Psoas muscle (tissue), 8 donors: Measurements from ENCODE around the gene CYP2A6. TPM values are rescaled to one million over a fixed set of nuclear protein-coding genes. Genes with fewer than 3 reads are reported as not detected.
A peak's percentile ranks its signal among the peaks of the same experiment; 100 is the strongest.
"Not testable (repeated sequence)": the region's sequence is repeated elsewhere in the genome, so short reads cannot be mapped to it uniquely, and the experiment has no call there.

Experiments
- ATAC-seq, 4 donors: fragments of 200-7000 bp; cut with Tn5 transposase; one replicate each; pipeline ENCODE4 v1.9.1; 2020; ENCODE audit warnings: moderate library complexity in 3 of 4, mild to moderate bottlenecking in 2 of 4
- DNase-seq, 2 donors: peaks; one replicate each; pipeline ENCODE4 v3.0.0-alpha.2; 2020
- H3K27ac ChIP-seq: fragments of 200-600 bp; one replicate; pipeline ENCODE4 v1.8.0; 2022
- H3K27me3 ChIP-seq, 3 donors: fragments of 200-600 bp in 1 of 3; one replicate each; pipeline versions ENCODE4 v1.6.1 to v1.8.0; 2013 to 2022; ENCODE audit warnings: low read length in 2 of 3, mild to moderate bottlenecking in 2 of 3, moderate library complexity in 1 of 3; ENCODE audit not compliant: insufficient read depth in 3 of 3
- H3K36me3 ChIP-seq, 2 donors: fragments of 200-600 bp in 1 of 2; one replicate each; pipeline versions ENCODE4 v1.6.1 to v1.8.0; 2013 to 2022; ENCODE audit warnings: low read depth in 1 of 2, mild to moderate bottlenecking in 1 of 2, moderate library complexity in 1 of 2; ENCODE audit not compliant: insufficient read depth in 1 of 2
- H3K4me1 ChIP-seq: fragments of 200-600 bp; one replicate; pipeline ENCODE4 v1.8.0; 2022
- H3K4me3 ChIP-seq: fragments of 200-600 bp; one replicate; pipeline ENCODE4 v1.8.0; 2022; ENCODE audit warnings: mild to moderate bottlenecking
- H3K9me3 ChIP-seq: fragments of 200-600 bp; one replicate; pipeline ENCODE4 v1.8.0; 2022
- CTCF ChIP-seq: fragments of 200-600 bp; IDR thresholded peaks from one replicate; pipeline ENCODE4 v1.8.0; 2022; ENCODE audit warnings: antibody characterized with exemption
- WGBS, 3 donors: extraction: QIAGEN DNeasy Blood & Tissue Kit; methylation state at CpG; one replicate each; pipeline versions ENCODE4 v1.1.6 to v1.1.7; 2013; 5-methylcytosine and 5-hydroxymethylcytosine counted together
- intact Hi-C, 2 donors: fragments of 100-400 bp; cut with DNase I; formaldehyde crosslinking; loops; one replicate each; pipeline versions ENCODE4 v1.11.0 to v1.14.2; 2022
- polyA plus RNA-seq, 3 donors: library from polyadenylated mRNA; stranded (reverse); fragments of 200-250 nt; gene quantifications; one replicate each; pipeline ENCODE4 v1.2.3, GENCODE V29; 2013
- total RNA-seq, 4 donors: library from RNA; stranded (reverse); fragmentation: NEBNext Ultra II Directional in 2 of 4; extraction: Animal tissue kit (Norgen Biotek cat#: 25700) in 2 of 4; gene quantifications; one replicate each; pipeline versions ENCODE4 v1.2.1 to v1.2.4, GENCODE V29; 2021 to 2023
- donor health status: healthy with polysubstance abuse.
- donor health status: DM: no; HTN: no; CAD: no; lungs with moderate emphysema.
- donor health status: Bipolar disorder and iron deficiency.
- donor health status: healthy.
- donor health status: DM: yes; HTN: yes; CAD: no.
- donor health status: DM: no; HTN: no; CAD: no.
- donor health status: DM: no; HTN: no; CAD: no.
- donor health status: DM: yes; HTN: yes; CAD: no.

The CYP2A6 gene
- total and polyA plus RNA-seq, 7 donors = 0.32 TPM; not detected in 6

DNA sequence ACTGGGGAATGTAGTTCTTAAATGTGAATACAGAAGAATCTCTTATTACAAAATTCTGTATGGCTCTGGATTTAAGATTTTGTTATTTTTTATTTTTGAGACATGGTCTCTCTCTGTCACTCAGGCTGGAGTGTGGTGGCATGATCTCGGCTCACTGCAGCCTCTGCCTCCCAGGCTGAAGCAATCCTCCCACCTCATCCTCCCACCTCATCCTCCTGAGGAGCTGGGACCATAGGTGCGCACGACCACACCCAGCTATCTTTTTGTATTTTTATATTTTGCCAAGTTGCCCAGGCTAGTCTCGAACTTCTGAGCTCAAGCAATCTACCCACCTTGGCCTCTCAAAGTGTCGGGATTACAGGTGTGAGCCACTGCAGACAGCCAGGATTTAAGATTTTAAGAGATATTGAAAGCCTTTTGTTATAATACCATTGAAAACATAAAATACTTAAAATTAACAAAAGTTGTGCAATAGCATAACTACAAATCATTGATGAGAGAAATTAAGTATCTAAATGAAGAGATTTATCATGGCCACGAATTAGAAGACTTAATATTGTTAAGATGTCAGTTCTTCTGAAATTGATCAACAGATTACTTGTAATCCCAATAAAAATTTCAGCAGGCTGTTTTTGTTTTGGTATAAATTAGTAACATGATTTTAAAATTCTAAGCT, 13.4 kb downstream of the CYP2A6 start:
- no peaks in the 10 kb centered on the region for H3K4me1 ChIP-seq
- DNase-seq (no peak), ATAC-seq (no peak)
- no peaks in the 10 kb centered on the region for H3K27me3 ChIP-seq
- intact Hi-C loops = no loop called here
- WGBS, 3 donors = 83 to 86% (median 83%) methylated on average over 6 of the region's 6 CpGs
- H3K4me3 ChIP-seq = no peak overlapping the region
- no peak for TF ChIP-seq CTCF
- no peak overlapping the region for H3K27ac ChIP-seq
- no peaks in the 10 kb centered on the region for H3K9me3 ChIP-seq
- no peaks in the 10 kb centered on the region for H3K36me3 ChIP-seq

DNA sequence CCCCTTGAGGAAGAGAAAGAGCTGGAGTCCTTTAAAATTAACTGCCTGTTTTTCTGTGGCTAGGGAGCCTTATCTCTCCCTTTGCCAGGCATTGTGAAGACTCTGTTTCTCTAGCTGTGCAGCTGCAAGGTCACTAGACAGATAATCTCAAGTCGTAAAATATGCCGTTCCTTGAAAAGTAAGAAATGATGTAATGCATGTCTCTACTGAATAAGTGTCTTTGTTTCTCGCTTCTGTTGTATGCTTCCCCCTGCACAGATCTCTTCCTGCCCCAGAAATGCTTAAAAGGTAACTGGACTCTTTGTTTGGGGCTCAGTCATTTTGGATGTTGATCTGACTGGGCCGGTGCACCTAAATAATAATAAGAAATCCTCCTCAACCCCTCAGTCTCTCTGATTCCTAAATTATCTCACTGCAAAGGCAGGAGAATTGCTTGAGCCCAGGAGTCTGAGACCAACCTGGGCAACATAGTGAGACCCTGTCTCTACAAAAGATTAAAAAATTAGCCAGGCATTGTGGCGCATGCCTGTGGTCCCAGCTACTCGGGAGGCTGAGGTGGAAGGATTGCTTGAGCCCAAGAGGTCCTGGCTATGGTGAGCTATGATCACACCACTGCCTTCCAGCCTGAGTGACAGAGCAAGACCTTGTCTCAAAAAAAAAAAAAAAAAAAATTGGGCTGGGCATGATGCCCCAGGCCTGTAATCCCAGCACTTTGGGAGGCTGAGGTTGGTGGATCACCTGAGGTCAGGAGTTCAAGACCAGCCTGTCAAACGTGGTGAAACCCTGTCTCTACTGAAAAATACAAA, 16.3 kb downstream of the CYP2A6 start:
- H3K4me3 ChIP-seq, intact Hi-C loops, H3K9me3 ChIP-seq, H3K27ac ChIP-seq, H3K4me1 ChIP-seq, DNase-seq, ATAC-seq, H3K36me3 ChIP-seq, H3K27me3 ChIP-seq: not testable (repeated sequence)
- WGBS, 3 donors = 45 to 52% (median 48%) methylated on average over 7 of the region's 7 CpGs

- H3K27me3 ChIP-seq, ATAC-seq, intact Hi-C loops, H3K36me3 ChIP-seq, H3K27ac ChIP-seq, H3K4me3 ChIP-seq, H3K4me1 ChIP-seq, H3K9me3 ChIP-seq, DNase-seq: not testable (repeated sequence)
- 67 to 80% (median 67%) methylated on average over 4 of the region's 4 CpGs for WGBS, 3 donors
Measured at GRCh38 chr19:40832431-40832790, 17.8 kb downstream of the CYP2A6 start.

DNA sequence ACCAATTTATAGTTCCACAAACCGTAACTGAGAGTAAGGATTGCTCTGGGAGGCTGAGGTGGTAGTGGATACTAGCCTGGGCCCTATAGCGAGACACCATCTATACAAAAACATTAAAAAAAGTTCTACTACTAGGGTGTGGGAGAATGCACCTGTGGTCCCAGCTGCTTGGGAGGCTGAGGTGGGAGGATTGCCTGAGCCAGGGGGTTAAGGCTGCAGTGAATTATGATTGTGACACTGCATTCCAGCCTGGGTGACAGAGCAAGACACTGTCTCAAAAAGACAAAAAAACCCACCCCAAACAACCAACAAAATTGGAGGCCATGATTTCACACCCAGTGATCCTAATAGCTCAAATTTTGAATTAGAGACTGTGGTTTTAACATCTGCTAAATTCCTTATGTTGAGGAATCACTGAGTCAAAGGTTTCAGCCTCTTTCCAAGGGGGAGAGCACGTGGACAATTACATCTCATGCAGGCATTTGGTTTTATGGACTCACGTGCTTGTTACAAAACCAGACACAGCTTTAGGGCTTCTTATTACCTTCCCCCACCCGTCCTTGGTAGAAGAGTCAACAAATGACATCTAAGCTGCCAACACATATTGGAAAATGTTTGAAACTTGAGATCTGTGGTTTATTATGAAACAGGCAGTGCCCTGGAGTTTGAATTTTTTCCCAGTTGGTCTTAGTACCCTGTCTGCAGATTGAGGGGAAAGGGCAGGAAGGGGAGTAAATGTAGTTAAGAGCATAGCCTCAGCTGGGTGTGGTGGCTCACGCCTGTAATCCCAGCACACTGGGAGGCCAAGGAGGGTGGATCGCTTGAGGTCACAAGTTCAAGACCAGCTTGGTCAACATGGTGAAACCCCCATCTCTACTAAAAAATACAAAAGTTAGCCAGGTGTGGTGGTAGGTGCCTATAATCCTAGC, 18.5 kb downstream of the CYP2A6 start:
- no peak overlapping the region for H3K27ac ChIP-seq
- DNase-seq (no peak), ATAC-seq (peak; percentile 61 to 81 (median 67))
- peaks cover 0 to 12% of the 10 kb centered on the region in 2 donors for H3K36me3 ChIP-seq
- intact Hi-C loops = no loop called here
- no peaks in the 10 kb centered on the region for H3K27me3 ChIP-seq
- H3K9me3 ChIP-seq = no peaks in the 10 kb centered on the region
- H3K4me3 ChIP-seq = no peak overlapping the region
- H3K4me1 ChIP-seq = no peaks in the 10 kb centered on the region
- no peak for TF ChIP-seq CTCF
- WGBS, 3 donors = 42 to 55% (median 51%) methylated on average over 7 of the region's 7 CpGs

DNA sequence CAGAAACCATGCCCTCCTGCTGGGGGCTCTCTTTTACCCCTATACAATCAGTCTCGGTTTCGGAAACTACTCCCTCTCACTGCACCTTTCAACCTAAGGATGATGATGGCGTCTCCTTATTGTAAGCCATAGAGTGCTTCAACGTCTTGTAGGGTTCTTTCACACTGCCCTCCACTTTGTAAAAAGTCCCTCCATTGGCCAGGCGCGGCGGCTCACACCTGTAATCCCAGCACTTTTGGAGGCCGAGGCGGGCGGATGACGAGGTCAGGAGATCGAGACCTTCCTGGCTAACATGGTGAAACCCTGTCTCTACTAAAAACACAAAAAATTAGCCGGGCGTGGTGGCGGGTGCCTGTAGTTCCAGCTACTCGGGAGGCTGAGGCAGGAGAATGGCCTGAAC, 19.5 kb downstream of the CYP2A6 start:
- ATAC-seq, intact Hi-C loops, H3K9me3 ChIP-seq, H3K27ac ChIP-seq, H3K4me1 ChIP-seq, H3K27me3 ChIP-seq, DNase-seq, H3K4me3 ChIP-seq: not testable (repeated sequence)
- WGBS, 3 donors = 91 to 98% (median 94%) methylated on average over 16 of the region's 16 CpGs
- peaks cover 0 to 12% of the 10 kb centered on the region in 2 donors for H3K36me3 ChIP-seq
